Loucy (cell line): Measurements from ENCODE around the gene NLRP3.

ENCODE experiments used
- H2AFZ ChIP-seq: fragments of 200-600 bp; sonication (generic); 2 replicates; pipeline ENCODE4 v1.6.0; 2016; ENCODE audit warnings: antibody characterized with exemption, mild to moderate bottlenecking, low read length, moderate library complexity
- H3F3A ChIP-seq: fragments of 200-600 bp; 2 replicates; pipeline ENCODE4 v1.6.0; 2016; ENCODE audit warnings: antibody characterized with exemption, low read depth, mild to moderate bottlenecking
- H3K27me3 ChIP-seq: fragments of 200-600 bp; sonication (generic); 2 replicates; pipeline ENCODE4 v1.6.1; 2014; ENCODE audit warnings: low read length, mild to moderate bottlenecking; ENCODE audit not compliant: insufficient read depth, poor library complexity, severe bottlenecking
- H3K36me3 ChIP-seq: fragments of 200-600 bp; sonication (generic); 2 replicates; pipeline ENCODE4 v1.6.1; 2016; ENCODE audit warnings: low read length; ENCODE audit not compliant: insufficient read depth
- H3K4me1 ChIP-seq: fragments of 200-600 bp; sonication (generic); 2 replicates; pipeline ENCODE4 v1.5.1; 2014; ENCODE audit warnings: low read length, mild to moderate bottlenecking; ENCODE audit not compliant: insufficient read depth, poor library complexity, severe bottlenecking
- H3K4me2 ChIP-seq: fragments of 200-600 bp; sonication (generic); 2 replicates; pipeline ENCODE4 v1.6.0; 2014; ENCODE audit warnings: antibody characterized with exemption, low read length, low read depth, mild to moderate bottlenecking; ENCODE audit not compliant: poor library complexity, severe bottlenecking
- H3K4me3 ChIP-seq: fragments of 200-600 bp; sonication (generic); 2 replicates; pipeline ENCODE4 v1.5.1; 2014; ENCODE audit warnings: low read length, mild to moderate bottlenecking, mixed read lengths; ENCODE audit not compliant: poor library complexity, severe bottlenecking
- H3K79me2 ChIP-seq: fragments of 200-600 bp; sonication (generic); 2 replicates; pipeline ENCODE4 v1.6.1; 2014; ENCODE audit warnings: low read length; ENCODE audit not compliant: insufficient read depth
- H3K9ac ChIP-seq: fragments of 200-600 bp; sonication (generic); 2 replicates; pipeline ENCODE4 v1.6.0; 2014; ENCODE audit warnings: mild to moderate bottlenecking, low read depth, low read length, moderate library complexity; ENCODE audit not compliant: poor library complexity, severe bottlenecking
- H3K9me2 ChIP-seq: fragments of 200-600 bp; sonication (generic); replicated peaks from 2 replicates; pipeline ENCODE4 v1.6.1; 2016; ENCODE audit warnings: low read depth, low read length, mixed read lengths
- H3K9me3 ChIP-seq: fragments of 200-600 bp; sonication (generic); 2 replicates; pipeline ENCODE4 v1.6.1; 2014; ENCODE audit warnings: mild to moderate bottlenecking, antibody characterized with exemption, low read length, low read depth; ENCODE audit not compliant: insufficient read depth
- H4K20me1 ChIP-seq: fragments of 200-600 bp; sonication (generic); 2 replicates; pipeline ENCODE4 v1.6.0; 2014; ENCODE audit warnings: antibody characterized with exemption, low read length, mild to moderate bottlenecking; ENCODE audit not compliant: insufficient read depth, poor library complexity, severe bottlenecking
- EZH2phosphoT487 ChIP-seq: fragments of 200-600 bp; IDR thresholded peaks from 2 replicates; pipeline ENCODE4 v1.6.1; 2018; ENCODE audit warnings: antibody characterized with exemption, mild to moderate bottlenecking, moderate library complexity, borderline replicate concordance
- TF ChIP-seq, protein P1 (sequence below): fragments of 200-600 bp; sonication (generic); conservative IDR thresholded peaks from 2 replicates; pipeline ENCODE4 v1.5.1; 2014; ENCODE audit warnings: mild to moderate bottlenecking, antibody characterized with exemption, low read length

The NLRP3 gene

DNA sequence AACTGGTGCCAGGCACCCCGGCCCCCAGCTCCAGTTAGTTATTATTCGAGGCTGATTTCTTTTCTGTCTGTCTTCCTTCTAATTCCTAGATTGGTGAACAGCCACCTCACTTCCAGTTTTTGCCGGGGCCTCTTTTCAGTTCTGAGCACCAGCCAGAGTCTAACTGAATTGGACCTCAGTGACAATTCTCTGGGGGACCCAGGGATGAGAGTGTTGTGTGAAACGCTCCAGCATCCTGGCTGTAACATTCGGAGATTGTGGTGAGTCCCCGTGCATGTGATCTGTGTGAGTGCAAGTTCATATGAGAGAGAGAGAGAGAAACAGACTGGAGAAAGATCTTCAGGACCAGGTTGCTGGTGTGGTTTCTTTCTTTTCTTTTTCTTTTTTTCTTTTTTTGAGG is 13.5 kb downstream of the NLRP3 start:
- H3K4me1 ChIP-seq = no peaks in the 10 kb centered on the region
- H3K9ac ChIP-seq = no peak overlapping the region
- H3K9me2 ChIP-seq = no peaks in the 10 kb centered on the region
- no peaks in the 10 kb centered on the region for H3K79me2 ChIP-seq
- TF ChIP-seq, protein P1, sequence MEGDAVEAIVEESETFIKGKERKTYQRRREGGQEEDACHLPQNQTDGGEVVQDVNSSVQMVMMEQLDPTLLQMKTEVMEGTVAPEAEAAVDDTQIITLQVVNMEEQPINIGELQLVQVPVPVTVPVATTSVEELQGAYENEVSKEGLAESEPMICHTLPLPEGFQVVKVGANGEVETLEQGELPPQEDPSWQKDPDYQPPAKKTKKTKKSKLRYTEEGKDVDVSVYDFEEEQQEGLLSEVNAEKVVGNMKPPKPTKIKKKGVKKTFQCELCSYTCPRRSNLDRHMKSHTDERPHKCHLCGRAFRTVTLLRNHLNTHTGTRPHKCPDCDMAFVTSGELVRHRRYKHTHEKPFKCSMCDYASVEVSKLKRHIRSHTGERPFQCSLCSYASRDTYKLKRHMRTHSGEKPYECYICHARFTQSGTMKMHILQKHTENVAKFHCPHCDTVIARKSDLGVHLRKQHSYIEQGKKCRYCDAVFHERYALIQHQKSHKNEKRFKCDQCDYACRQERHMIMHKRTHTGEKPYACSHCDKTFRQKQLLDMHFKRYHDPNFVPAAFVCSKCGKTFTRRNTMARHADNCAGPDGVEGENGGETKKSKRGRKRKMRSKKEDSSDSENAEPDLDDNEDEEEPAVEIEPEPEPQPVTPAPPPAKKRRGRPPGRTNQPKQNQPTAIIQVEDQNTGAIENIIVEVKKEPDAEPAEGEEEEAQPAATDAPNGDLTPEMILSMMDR = no peak
- TF ChIP-seq EZH2phosphoT487 = no peak
- H3K4me2 ChIP-seq = no peak overlapping the region
- no peaks in the 10 kb centered on the region for H3K9me3 ChIP-seq
- H2AFZ ChIP-seq = no peak overlapping the region
- no peaks in the 10 kb centered on the region for H3F3A ChIP-seq
- H3K27me3 ChIP-seq = no peaks in the 10 kb centered on the region
- H4K20me1 ChIP-seq = no peaks in the 10 kb centered on the region
- peaks cover 12% of the 10 kb centered on the region; the same call in 1 of the 2 replicates for H3K36me3 ChIP-seq
- no peak overlapping the region for H3K4me3 ChIP-seq

DNA sequence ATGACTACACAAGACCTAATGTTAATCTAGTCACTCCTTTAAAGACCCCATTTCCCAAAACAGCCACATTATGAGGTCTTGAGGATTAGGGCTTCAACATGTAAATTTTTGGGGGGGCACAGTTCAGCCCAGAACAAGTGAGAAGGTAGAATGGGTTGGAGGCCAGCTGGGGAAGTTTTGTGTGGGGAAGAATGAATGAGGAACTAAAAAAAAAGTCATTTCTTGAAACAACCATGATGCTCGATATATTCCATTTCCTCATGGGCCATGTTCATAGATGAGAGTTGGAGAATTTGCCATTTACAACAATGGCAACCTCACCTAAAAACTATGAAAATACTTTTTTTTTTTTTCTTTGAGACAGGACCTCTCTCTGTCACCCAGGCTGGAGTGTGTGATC is 14.5 kb downstream of the NLRP3 start:
- H3K27me3 ChIP-seq = no peaks in the 10 kb centered on the region
- no peaks in the 10 kb centered on the region for H3K9me3 ChIP-seq
- H3K9ac ChIP-seq = no peak overlapping the region
- TF ChIP-seq, protein P1 = no peak
- no peak for TF ChIP-seq EZH2phosphoT487
- no peak overlapping the region for H2AFZ ChIP-seq
- no peaks in the 10 kb centered on the region for H4K20me1 ChIP-seq
- no peaks in the 10 kb centered on the region for H3K9me2 ChIP-seq
- H3K4me3 ChIP-seq = no peak overlapping the region
- no peaks in the 10 kb centered on the region for H3F3A ChIP-seq
- H3K4me2 ChIP-seq = no peak overlapping the region
- no peaks in the 10 kb centered on the region for H3K79me2 ChIP-seq
- H3K36me3 ChIP-seq = peaks cover 3% of the 10 kb centered on the region; the same call in 1 of the 2 replicates
- peaks cover 4% of the 10 kb centered on the region for H3K4me1 ChIP-seq

DNA sequence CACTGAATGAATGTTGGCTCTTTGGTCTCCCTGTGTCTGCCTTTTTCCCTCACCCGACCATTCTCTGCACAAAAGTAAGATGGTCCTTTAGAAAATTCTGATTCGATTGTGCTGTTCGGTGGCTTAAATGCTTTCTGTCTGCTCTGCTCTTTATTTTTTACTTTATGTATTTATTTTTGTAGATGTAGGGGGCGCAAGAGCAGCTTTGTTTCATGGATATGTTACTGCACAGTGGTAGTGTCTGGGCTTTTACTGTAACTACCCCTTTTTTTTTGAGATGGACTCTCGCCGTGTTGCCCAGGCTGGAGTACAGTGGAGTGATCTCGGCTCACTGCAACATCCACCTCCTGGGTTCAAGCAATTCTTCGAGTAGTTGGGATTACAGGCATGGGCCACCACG is 15.7 kb downstream of the NLRP3 start:
- H3F3A ChIP-seq = no peaks in the 10 kb centered on the region
- H3K9ac ChIP-seq = no peak overlapping the region
- no peaks in the 10 kb centered on the region for H3K27me3 ChIP-seq
- H3K4me3 ChIP-seq = no peak overlapping the region
- H3K36me3 ChIP-seq = peaks cover 6% of the 10 kb centered on the region; the same call in 1 of the 2 replicates
- TF ChIP-seq, protein P1 = peak; percentile 61
- no peak for TF ChIP-seq EZH2phosphoT487
- H3K4me1 ChIP-seq = peaks cover 4% of the 10 kb centered on the region
- no peak overlapping the region for H2AFZ ChIP-seq
- H4K20me1 ChIP-seq = no peaks in the 10 kb centered on the region
- no peaks in the 10 kb centered on the region for H3K9me2 ChIP-seq
- H3K4me2 ChIP-seq = no peak overlapping the region
- H3K9me3 ChIP-seq = no peaks in the 10 kb centered on the region
- H3K79me2 ChIP-seq = no peaks in the 10 kb centered on the region
